ENCODE data around the gene CRYBB3. TPM values are rescaled to one million over a fixed set of nuclear protein-coding genes. Genes with fewer than 3 reads are reported as not detected.

Gene CRYBB3
- total and polyA plus RNA-seq, 2 donors (not counting 3 experiments of a cell fraction or from before 2014, with no cell fraction given): 0.59 to 1.2 TPM

DNA sequence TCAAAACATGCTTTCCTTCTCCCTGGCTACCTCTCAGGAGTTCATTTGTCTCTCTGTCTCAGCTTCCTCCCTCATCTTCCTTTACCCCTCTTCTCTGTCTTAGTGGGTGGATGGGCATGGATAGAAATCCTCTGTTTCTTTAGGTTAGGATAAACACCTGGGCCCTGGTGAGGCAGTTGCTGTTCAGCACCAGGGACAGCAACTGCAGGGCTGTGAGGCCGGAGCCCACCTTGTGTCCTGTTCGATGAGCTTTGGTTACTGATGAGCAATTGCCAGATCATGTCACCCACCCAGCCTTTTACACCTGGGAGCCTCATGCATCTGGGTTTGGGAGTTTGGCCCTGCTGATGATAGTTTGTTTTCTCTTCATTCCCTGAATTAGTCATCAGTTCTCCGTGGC is 6.1 kb upstream of the CRYBB3 start:
- dilution Hi-C loops (cut with MboI; ENCODE audit: extremely low pct_ligation_motif_present, low sequenced_read_pairs): no loop called here
- Histone ChIP-seq H3K27me3 (ENCODE audit: control insufficient read depth in 2 of 2, insufficient read depth in 2 of 2, low read length in 2 of 2) (no peaks in the 10 kb centered on the region), H3K36me3 (ENCODE audit: control insufficient read depth in 2 of 2, extremely low read depth in 1 of 2, insufficient read depth in 2 of 2, low read length in 2 of 2) (peaks cover 13 to 39% of the 10 kb centered on the region in 2 experiments), H3K4me1 (ENCODE audit: control insufficient read depth, extremely low read depth, insufficient read depth, low read length) (no peaks in the 10 kb centered on the region), H3K4me2 (ENCODE audit: insufficient read depth, low read length) (no peak overlapping the region), H2AFZ (ENCODE audit: low read depth, low read length) (no peak overlapping the region), H3K9me3 (replicated peaks; ENCODE audit: control insufficient read depth, insufficient read depth, low read length) (no peaks in the 10 kb centered on the region), H3K79me2 (ENCODE audit: control insufficient read depth, insufficient read depth, low read length) (no peaks in the 10 kb centered on the region), H4K20me1 (replicated peaks; ENCODE audit: control insufficient read depth, extremely low read depth, insufficient read depth, low read length) (peaks cover 3% of the 10 kb centered on the region), H3K4me3 (replicated peaks in 1 of 3; ENCODE audit: insufficient read depth in 1 of 3, low read depth in 1 of 3, low read length in 3 of 3) (no peak overlapping the region), H3K9ac (replicated peaks; ENCODE audit: extremely low read depth, insufficient read depth, low read length) (no peak overlapping the region), H3K27ac (ENCODE audit: insufficient read depth, low read depth, low read length) (no peak overlapping the region), H3K9me1 (replicated peaks; ENCODE audit: control insufficient read depth, extremely low read depth, insufficient read depth, low read length) (no peaks in the 10 kb centered on the region)
- ChIA-PET POLR2A (no interaction called here), CTCF (interaction anchor here (1.6 kb wide), 1 partner anchor 9 kb away, joined by 8 read pairs; no protein-coding TSS in a partner anchor)
- BruUV-seq (replicated peaks): no TSS peak
- intact Hi-C loops (cut with micrococcal nuclease): no loop called here
- TF ChIP-seq, protein P1, sequence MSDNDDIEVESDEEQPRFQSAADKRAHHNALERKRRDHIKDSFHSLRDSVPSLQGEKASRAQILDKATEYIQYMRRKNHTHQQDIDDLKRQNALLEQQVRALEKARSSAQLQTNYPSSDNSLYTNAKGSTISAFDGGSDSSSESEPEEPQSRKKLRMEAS (IDR thresholded peaks at IDR 0.05; ENCODE audit: insufficient read depth, insufficient read length): no peak
- no peak for TF ChIP-seq GATA2 (IDR thresholded peaks at IDR 0.05; ENCODE audit: insufficient read depth, insufficient read length, low read depth, low read length)
- TF ChIP-seq FOS (IDR thresholded peaks at IDR 0.05; ENCODE audit: borderline replicate concordance, insufficient read depth, low read length): no peak
- no peak for TF ChIP-seq JUN (IDR thresholded peaks at IDR 0.05; ENCODE audit: borderline replicate concordance, insufficient read depth, insufficient read length, low read depth)
- TF ChIP-seq POLR2AphosphoS5 (IDR thresholded peaks at IDR 0.05; ENCODE audit: insufficient read depth, low read depth, low read length): no peak
- TF ChIP-seq, protein P2, sequence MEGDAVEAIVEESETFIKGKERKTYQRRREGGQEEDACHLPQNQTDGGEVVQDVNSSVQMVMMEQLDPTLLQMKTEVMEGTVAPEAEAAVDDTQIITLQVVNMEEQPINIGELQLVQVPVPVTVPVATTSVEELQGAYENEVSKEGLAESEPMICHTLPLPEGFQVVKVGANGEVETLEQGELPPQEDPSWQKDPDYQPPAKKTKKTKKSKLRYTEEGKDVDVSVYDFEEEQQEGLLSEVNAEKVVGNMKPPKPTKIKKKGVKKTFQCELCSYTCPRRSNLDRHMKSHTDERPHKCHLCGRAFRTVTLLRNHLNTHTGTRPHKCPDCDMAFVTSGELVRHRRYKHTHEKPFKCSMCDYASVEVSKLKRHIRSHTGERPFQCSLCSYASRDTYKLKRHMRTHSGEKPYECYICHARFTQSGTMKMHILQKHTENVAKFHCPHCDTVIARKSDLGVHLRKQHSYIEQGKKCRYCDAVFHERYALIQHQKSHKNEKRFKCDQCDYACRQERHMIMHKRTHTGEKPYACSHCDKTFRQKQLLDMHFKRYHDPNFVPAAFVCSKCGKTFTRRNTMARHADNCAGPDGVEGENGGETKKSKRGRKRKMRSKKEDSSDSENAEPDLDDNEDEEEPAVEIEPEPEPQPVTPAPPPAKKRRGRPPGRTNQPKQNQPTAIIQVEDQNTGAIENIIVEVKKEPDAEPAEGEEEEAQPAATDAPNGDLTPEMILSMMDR (IDR thresholded peaks at IDR 0.05; ENCODE audit: extremely low read depth in 1 of 2, insufficient read depth in 1 of 2, low read depth in 1 of 2, low read length in 2 of 2): no peak
- TF ChIP-seq POLR2A (IDR thresholded peaks at IDR 0.05; ENCODE audit: low read depth, low read length): no peak
- TF ChIP-seq MYC (IDR thresholded peaks at IDR 0.05; ENCODE audit: low read depth, low read length): no peak
- TF ChIP-seq EZH2 (IDR thresholded peaks at IDR 0.05; ENCODE audit: borderline replicate concordance, low read depth, low read length, severe bottlenecking): no peak
- FAIRE-seq (no peak), DNase-seq (ENCODE audit: low read depth, low spot score) (no peak)

Data from endothelial cell of umbilical vein (primary cell).